ENCODE data around the gene MC3R.

The MC3R gene

GRCh38 chr20:56259948-56260347 lies 11.4 kb downstream of the MC3R start:
- DNase-seq (ENCODE audit: extremely low spot score), result no peak
- ChIA-PET POLR2A (no interaction called here), CTCF (no interaction called here)
- TF ChIP-seq L3MBTL2 (conservative IDR thresholded peaks at IDR 0.05) (no peak), CTBP1 (IDR thresholded peaks at IDR 0.05; ENCODE audit: borderline replicate concordance) (no peak), LEF1 (IDR thresholded peaks at IDR 0.05; ENCODE audit: borderline replicate concordance) (no peak), ARNT (IDR thresholded peaks at IDR 0.05) (no peak), FOXA1 (IDR thresholded peaks at IDR 0.05) (no peak), SP1 (IDR thresholded peaks at IDR 0.05) (no peak), ELF4 (IDR thresholded peaks at IDR 0.05) (no peak), NFRKB (IDR thresholded peaks at IDR 0.05) (no peak), BHLHE40 (IDR thresholded peaks at IDR 0.05; ENCODE audit: borderline replicate concordance) (no peak), ZNF384 (IDR thresholded peaks at IDR 0.05) (no peak), FOXM1 (IDR thresholded peaks at IDR 0.05; ENCODE audit: borderline replicate concordance) (no peak)

- ChIA-PET CTCF (no interaction called here), POLR2A (no interaction called here)
- DNase-seq (ENCODE audit: extremely low spot score), result no peak
- TF ChIP-seq PKNOX1 (IDR thresholded peaks at IDR 0.05), result no peak
- no peak for TF ChIP-seq FOXK2 (IDR thresholded peaks at IDR 0.05)
- TF ChIP-seq TARDBP (IDR thresholded peaks at IDR 0.05), result no peak
- TF ChIP-seq ELF4 (IDR thresholded peaks at IDR 0.05), result no peak
- no peak for TF ChIP-seq FOXA1 (IDR thresholded peaks at IDR 0.05)
- no peak for TF ChIP-seq HDGF (IDR thresholded peaks at IDR 0.05; ENCODE audit: borderline replicate concordance)
- no peak for TF ChIP-seq NFRKB (IDR thresholded peaks at IDR 0.05)
- TF ChIP-seq FOXM1 (IDR thresholded peaks at IDR 0.05; ENCODE audit: borderline replicate concordance), result no peak
- TF ChIP-seq BHLHE40 (IDR thresholded peaks at IDR 0.05; ENCODE audit: borderline replicate concordance), result no peak
- TF ChIP-seq ZNF384 (IDR thresholded peaks at IDR 0.05), result no peak
- TF ChIP-seq LEF1 (IDR thresholded peaks at IDR 0.05; ENCODE audit: borderline replicate concordance), result no peak
- TF ChIP-seq SUZ12 (IDR thresholded peaks at IDR 0.05), result no peak
Observed at GRCh38 chr20:56268536-56268935, 20.0 kb downstream of the MC3R start.

DNA sequence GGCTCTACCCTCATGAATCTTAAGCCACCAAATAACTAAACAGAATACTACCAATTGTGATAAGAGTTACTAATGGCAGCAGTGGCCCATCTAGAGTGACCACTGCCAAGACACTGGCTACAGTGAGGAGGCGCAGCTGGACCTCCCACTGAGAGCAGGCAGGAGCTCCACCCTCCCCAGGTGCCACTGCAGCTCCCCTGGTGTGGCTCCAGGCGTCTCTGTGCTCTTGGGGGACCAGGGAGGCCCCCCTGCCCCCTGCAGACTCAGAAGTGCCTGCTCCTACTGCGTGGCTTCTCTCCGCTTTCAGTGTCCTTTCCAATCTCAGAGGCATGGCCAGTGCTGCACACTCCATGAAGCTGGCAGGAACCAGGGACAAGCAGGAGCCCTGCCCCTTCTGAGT lies 23.4 kb downstream of the MC3R start:
- no peak for TF ChIP-seq ARNT (IDR thresholded peaks at IDR 0.05)
- no peak for TF ChIP-seq FOXA1 (IDR thresholded peaks at IDR 0.05)
- TF ChIP-seq ELF4 (IDR thresholded peaks at IDR 0.05), result no peak
- TF ChIP-seq SUZ12 (IDR thresholded peaks at IDR 0.05), result no peak
- no peak for TF ChIP-seq LEF1 (IDR thresholded peaks at IDR 0.05; ENCODE audit: borderline replicate concordance)
- TF ChIP-seq FOXM1 (IDR thresholded peaks at IDR 0.05; ENCODE audit: borderline replicate concordance), result no peak
- no peak for DNase-seq (ENCODE audit: extremely low spot score)
- CTCF ChIA-PET, result no interaction called here
- POLR2A ChIA-PET, result no interaction called here

- CTCF ChIA-PET, result no interaction called here
- no peak for TF ChIP-seq BHLHE40 (IDR thresholded peaks at IDR 0.05; ENCODE audit: borderline replicate concordance)
- no peak for TF ChIP-seq LEF1 (IDR thresholded peaks at IDR 0.05; ENCODE audit: borderline replicate concordance)
- TF ChIP-seq SP1 (IDR thresholded peaks at IDR 0.05), result no peak
- TF ChIP-seq SUZ12 (IDR thresholded peaks at IDR 0.05), result no peak
- no peak for TF ChIP-seq ARNT (IDR thresholded peaks at IDR 0.05)
- no peak for TF ChIP-seq NFRKB (IDR thresholded peaks at IDR 0.05)
- TF ChIP-seq L3MBTL2 (conservative IDR thresholded peaks at IDR 0.05), result no peak
- TF ChIP-seq FOXM1 (IDR thresholded peaks at IDR 0.05; ENCODE audit: borderline replicate concordance), result no peak
- TF ChIP-seq CTBP1 (IDR thresholded peaks at IDR 0.05; ENCODE audit: borderline replicate concordance), result no peak
- TF ChIP-seq HDGF (IDR thresholded peaks at IDR 0.05; ENCODE audit: borderline replicate concordance), result no peak
- TF ChIP-seq ZNF384 (IDR thresholded peaks at IDR 0.05), result no peak
- POLR2A ChIA-PET, result no interaction called here
Observed at GRCh38 chr20:56273491-56273890, 25.0 kb downstream of the MC3R start.

GRCh38 chr20:56274156-56274555 lies 25.6 kb downstream of the MC3R start:
- POLR2A ChIA-PET, result no interaction called here
- no peak for TF ChIP-seq BHLHE40 (IDR thresholded peaks at IDR 0.05; ENCODE audit: borderline replicate concordance)
- CTCF ChIA-PET, result no interaction called here

More at GRCh38 chr20:56273491-56273890, 25.0 kb downstream of the MC3R start:
- no peak for DNase-seq (ENCODE audit: extremely low spot score)

GRCh38 chr20:56278196-56278595 lies 29.7 kb downstream of the MC3R start:
- ChIA-PET POLR2A (no interaction called here), CTCF (no interaction called here)
- DNase-seq (ENCODE audit: extremely low spot score), result no peak
- TF ChIP-seq HDGF (IDR thresholded peaks at IDR 0.05; ENCODE audit: borderline replicate concordance) (no peak), BHLHE40 (IDR thresholded peaks at IDR 0.05; ENCODE audit: borderline replicate concordance) (no peak), ARNT (IDR thresholded peaks at IDR 0.05) (no peak), NFRKB (IDR thresholded peaks at IDR 0.05) (no peak), FOXM1 (IDR thresholded peaks at IDR 0.05; ENCODE audit: borderline replicate concordance) (no peak), FOXA1 (IDR thresholded peaks at IDR 0.05) (no peak), TARDBP (IDR thresholded peaks at IDR 0.05) (no peak), FOXK2 (IDR thresholded peaks at IDR 0.05) (no peak), SP1 (IDR thresholded peaks at IDR 0.05) (no peak), CTBP1 (IDR thresholded peaks at IDR 0.05; ENCODE audit: borderline replicate concordance) (no peak), LEF1 (IDR thresholded peaks at IDR 0.05; ENCODE audit: borderline replicate concordance) (no peak), PKNOX1 (IDR thresholded peaks at IDR 0.05) (no peak), ELF4 (IDR thresholded peaks at IDR 0.05) (no peak), SUZ12 (IDR thresholded peaks at IDR 0.05) (no peak), ZNF384 (IDR thresholded peaks at IDR 0.05) (no peak), L3MBTL2 (conservative IDR thresholded peaks at IDR 0.05) (no peak)

More at GRCh38 chr20:56274156-56274555, 25.6 kb downstream of the MC3R start:
- no peak for DNase-seq (ENCODE audit: extremely low spot score)

- CTCF ChIA-PET, result no interaction called here
- TF ChIP-seq ELF4 (IDR thresholded peaks at IDR 0.05), result no peak
- no peak for TF ChIP-seq HDGF (IDR thresholded peaks at IDR 0.05; ENCODE audit: borderline replicate concordance)
- TF ChIP-seq CTBP1 (IDR thresholded peaks at IDR 0.05; ENCODE audit: borderline replicate concordance), result no peak
- no peak for DNase-seq (ENCODE audit: extremely low spot score)
- POLR2A ChIA-PET, result no interaction called here
Observed at GRCh38 chr20:56285496-56285895, 37.0 kb downstream of the MC3R start.
